GM21447 (cell line): ENCODE measurements around the gene RAB38.

ENCODE experiments used
- ATAC-seq: cut with Tn5 transposase; IDR thresholded peaks from one replicate; pipeline ENCODE4 v1.9.1; 2021; ENCODE audit not compliant: unreplicated experiment

RAB38 gene

DNA sequence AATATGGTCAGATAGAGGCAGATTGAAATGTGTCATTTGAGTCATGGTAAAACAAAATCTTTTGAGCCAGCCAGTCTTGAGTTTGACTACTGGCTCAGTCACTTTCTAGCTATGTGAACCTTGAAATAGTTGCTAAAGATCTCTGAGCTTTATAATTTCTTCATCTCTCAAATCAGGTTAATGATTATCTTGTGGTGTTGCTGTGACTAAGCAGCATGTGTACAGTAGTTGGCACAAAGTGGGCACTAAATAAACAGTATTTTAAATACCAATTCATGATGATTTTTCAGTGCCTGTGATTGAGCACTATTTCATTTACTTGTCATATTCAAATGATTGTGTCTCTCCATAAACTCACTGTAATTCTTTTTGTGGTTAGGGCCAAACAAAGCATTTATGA is 70.8 kb downstream of the RAB38 start:
- ATAC-seq: no peak

DNA sequence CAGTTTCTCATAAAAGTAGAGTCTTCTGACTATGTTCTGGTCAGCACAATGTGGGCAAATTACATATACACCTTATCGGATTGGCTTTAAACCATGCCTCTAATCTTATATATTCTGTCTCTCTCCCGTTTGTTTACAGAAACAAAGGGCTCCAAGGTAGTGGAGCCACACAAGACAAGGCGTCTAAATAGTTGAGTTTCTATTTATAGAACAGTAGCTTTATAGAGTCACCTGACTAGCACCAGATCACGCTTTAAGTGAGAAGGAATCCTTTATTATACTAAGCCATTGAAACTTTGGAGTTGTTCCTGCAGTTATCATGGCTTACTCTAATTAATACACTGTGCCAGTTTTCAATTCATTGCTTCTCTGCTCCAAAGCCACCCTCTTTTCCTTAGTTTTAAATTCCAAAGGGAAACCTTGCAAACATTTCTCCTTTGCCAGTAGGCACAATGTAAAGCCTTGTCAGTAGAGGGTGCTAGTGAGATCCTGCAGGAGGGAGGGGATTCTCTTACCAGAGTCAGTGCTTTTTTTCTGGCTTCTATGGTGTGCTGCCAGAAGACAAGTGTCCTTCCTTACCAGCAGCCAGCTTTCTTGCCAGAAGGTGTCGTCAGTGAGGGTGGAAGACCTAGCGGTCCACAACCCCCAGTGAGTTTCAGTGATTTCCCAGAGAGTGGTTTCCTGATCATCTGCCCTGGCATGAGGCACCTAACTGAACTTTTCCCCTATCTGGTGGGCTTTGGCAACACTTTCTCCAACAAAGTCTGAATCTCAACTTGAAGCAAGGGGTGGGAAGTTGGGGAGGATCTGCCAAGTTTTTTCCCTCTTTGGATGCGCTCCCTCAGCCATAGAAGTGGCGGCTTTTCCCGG is 71.7 kb downstream of the RAB38 start:
- peak; percentile 87 for ATAC-seq

DNA sequence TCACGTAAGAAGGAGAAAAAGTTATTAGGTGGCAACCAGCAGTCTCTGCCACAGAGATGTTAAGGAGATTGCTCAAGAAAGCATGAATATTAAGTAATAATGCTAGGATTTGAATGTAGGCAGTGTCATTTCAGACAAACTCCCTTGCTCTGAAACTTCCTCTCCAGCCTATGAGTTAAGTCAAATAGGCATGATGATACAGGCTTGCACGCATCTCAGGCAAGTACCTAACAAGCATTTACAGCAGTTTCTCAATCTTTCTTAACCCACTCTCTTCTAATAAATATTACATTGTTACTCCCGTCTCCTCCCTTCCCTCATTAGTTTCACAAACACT is 72.7 kb downstream of the RAB38 start:
- ATAC-seq: no peak

DNA sequence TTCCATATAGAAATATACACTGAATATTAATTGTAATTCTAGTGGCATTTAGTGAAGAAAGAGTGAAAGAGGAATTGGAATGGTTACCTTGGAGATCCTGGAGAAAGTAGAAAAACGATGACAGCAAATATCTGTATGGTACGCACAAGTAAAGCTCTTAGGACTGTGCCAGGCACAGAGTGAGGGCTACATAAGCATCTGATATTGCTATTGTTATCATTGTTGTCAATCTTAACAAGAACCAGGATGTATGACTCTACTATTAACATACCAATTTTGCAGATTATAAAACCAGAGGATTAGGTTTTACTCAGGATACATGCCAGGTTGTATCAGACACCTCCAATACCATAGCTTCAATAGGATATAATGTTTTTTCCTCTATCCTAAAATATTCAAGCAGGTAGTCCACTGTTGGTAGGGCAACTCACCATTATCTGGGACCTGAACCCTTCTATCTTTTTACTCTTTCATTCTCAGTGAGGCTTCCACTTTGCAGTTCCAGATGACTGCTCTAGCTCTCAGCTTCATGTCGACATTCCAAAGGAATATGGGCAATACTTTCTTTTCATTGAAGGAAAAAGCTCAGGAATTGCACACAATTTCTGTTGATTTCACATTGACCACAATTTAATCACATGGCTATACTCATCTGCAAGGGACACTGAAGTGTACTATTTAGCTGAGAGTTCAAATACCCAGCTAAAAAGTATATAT is 73.2 kb downstream of the RAB38 start:
- ATAC-seq: no peak

DNA sequence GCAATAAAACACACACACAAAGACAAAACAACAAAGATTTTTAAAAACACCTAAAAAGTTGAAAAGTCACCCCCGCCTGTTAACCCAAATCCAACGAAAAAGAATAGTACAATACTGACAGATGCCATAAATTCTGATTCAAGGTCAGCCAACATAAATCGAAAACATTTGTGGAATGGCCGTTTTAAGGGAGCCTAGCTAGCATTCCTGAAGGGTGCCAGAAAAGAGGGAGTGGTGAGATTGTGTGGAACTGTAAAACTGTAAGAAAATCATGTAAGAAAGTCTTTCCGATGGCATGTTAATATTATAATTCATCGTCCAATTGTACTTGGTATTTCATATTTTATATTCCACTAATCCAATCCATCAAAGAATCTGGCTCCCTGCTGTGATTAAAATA is 75.1 kb downstream of the RAB38 start:
- no peak for ATAC-seq

DNA sequence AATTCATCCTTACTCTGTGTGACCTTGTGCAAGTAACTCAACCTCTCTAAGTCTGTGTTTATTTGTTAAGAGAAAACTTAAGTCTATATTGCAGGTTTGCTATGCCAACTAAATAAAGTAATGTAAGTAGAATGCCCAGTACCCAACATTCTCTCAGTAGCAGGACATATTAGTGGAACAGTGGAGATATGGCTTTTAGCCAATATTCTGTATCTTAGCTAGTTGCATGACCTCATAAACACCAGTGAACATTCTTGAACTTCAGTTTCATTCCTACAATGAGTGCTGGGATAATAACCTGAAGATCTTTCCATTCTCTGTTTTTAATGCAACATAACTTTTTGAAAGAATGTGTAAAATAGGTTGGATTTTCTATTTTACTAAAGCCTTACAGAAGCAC is 77.0 kb downstream of the RAB38 start:
- no peak for ATAC-seq

DNA sequence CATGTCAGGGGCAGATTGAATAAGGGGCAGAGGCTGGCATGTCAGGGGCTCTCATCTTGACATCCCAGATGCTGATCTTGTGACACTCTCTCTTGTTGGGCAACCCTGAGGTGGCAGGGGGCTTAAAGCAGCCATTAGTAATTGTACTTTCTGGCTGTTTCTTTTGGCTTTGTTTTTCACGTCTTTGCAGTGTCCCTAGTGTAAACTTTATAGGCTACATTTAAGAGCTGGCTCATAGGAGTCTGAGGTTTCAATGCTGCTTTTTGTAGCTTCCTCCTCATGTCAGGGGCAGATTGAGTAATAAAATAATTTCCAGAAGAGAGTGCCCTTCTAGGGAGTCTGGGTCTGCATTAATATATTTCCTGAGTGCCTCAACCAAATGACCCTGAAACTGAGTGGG is 86.1 kb downstream of the RAB38 start:
- ATAC-seq: no peak

DNA sequence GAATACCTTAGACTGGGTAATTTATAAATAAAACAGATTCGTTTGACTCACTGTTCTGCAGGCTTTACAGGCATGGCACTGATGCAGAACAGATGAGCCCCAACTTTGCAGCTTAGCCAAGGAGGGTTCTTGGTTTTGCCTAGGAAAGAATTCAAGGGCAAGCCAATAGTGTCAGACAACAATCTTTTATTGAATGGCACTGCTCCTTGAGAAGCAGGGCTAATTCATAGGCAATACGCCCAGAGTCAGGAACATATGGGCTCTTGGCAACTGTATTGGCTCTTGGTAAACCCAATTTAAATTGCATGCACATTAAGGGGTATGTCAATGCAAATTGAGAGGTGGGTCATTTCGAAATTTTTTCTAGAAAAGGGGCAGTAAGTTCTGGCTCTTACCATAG is 87.9 kb downstream of the RAB38 start:
- no peak for ATAC-seq

DNA sequence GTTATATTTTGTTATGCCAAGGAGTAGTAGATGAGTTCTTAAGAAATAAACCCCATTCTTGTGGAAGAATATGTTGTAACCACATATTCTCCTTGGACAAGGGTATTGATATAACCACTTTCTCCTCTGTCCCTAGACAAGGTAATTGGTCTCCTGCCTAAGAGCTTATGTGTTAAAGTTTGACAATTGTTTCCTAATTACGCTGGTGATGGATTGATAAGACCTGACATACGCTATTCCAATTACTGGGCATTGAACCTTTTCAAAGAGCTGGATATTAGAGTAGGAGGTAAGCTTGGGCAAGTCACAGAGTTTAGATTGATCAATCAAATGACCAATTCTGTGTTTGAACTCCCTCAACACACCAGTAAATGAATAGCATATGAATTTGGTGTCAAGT is 88.9 kb downstream of the RAB38 start:
- ATAC-seq: no peak

DNA sequence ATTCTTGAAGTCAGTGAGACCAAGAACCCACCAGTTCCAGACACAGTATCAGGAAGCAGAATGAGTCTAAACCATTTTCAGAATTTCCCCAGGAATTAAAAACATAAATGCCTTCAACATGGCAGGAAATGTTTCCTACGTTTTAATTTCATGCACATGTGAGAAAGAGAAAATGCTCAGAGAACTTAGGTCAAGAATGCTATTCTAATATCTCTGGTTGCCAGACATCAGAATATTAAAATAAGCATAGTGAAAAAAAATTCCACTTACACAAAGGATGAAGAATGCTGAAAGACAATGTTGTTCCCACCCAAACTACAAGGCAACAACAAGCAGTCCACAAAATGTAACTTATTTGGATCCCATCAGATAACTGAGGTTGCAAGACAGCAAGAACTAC is 104.8 kb downstream of the RAB38 start:
- ATAC-seq: no peak

DNA sequence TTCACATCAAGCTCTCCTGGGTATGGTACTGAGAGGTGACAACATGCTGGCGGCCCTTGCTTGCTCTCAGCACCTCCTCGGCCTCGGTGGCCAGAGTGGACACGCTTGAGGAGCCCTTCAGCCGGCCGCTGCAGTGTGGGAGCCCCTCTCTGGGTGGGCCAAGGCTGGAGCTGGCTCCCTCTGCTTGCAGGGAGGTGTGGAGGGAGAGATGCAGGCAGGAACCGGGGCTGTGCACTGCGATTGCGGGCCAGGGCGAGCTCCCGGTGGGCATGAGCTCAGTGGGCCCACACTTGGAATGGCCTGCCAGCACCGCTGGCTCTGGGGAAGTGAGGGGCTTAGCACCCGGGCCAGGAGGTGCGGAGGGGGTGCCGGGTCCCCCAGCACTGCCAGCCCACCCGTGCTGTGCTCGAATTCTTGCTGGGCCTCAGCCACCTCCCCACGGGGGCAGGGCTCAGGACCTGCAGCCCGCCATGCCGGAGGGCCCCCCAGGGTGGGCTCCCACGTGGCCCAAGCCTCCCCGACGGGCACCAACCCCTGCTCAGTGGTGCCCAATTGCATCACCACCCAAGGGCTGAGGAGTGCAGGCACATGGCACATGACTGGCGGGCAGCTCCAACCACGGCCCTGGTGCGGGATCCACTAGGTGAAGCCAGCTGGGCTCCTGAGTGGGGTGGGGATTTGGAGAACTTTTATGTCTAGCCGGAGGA is 106.2 kb downstream of the RAB38 start:
- no peak for ATAC-seq

DNA sequence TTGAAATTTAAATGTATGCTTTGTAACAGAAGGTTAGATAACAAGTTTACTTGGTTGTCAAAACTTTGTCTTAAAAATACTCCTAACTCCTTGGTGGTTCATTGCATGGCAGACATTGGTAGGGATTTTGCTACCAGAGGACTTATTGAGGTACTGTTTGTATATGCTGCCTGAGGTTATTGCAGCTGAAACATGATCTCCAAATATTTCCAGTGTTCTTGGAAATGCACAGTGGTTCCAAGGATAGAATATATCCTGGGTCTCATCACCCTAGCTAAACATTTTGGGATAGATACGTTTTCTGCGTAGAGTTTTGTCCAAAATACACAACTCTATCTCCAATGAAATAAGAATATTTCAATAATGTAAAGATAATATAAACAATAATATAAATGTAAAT is 109.2 kb downstream of the RAB38 start:
- ATAC-seq: no peak

DNA sequence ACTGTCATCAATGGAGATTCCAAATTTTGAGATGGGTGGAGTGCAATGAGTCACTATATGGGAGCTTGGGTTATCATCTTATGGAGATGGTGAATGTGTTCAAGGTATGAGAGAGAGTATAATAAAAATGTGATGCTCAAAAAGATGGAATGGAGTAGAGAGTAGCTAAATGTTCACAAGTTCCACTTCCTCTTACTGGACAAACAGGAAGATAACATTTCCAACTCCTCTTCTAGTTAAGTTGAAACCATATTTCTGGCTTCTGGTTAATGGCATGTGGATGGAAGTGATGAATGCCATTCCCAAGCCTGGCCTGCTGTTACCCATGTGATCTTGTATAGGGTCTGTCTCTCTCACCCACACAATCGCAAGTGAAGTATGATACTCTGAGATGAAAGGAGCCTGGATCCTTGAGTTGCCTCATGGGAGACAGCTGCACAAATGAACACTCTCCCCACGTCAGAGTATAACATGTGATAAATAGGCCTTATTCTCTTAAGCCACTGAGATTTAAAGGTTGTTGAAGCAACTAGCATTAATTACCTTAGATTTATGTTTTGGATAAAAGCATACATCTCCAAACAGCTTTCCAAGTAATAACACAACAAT is 111.0 kb downstream of the RAB38 start:
- ATAC-seq: no peak
